SK-N-SH treated with all-trans-retinoic acid at 6 μM for 48 hours (cell line): Measurements from ENCODE around the gene SRXN1.

ENCODE experiments used
- ATAC-seq: fragments of 200-7000 bp; cut with Tn5 transposase; 3 replicates; pipeline ENCODE4 v1.9.1; 2020; ENCODE audit warnings: mild to moderate bottlenecking, moderate library complexity
- ARNTL ChIP-seq: fragments of 450-650 bp; formaldehyde crosslinking; IDR thresholded peaks from 2 replicates; pipeline ENCODE4 v1.5.0; 2020; ENCODE audit warnings: low read depth, mild to moderate bottlenecking, moderate library complexity, borderline replicate concordance
- BACH2 ChIP-seq: fragments of 250-450 bp; sonication (Bioruptor Pico); IDR thresholded peaks from 2 replicates; pipeline ENCODE4 v1.9.0; 2021; ENCODE audit warnings: mild to moderate bottlenecking, borderline replicate concordance
- CREB5 ChIP-seq: fragments of 250-450 bp; sonication (Bioruptor Pico); IDR thresholded peaks from 2 replicates; pipeline ENCODE4 v1.5.1; 2020; ENCODE audit warnings: low read depth, mild to moderate bottlenecking, moderate library complexity
- CSDC2 ChIP-seq: fragments of 250-450 bp; sonication (Bioruptor Pico); IDR thresholded peaks from 2 replicates; pipeline ENCODE4 v1.5.0; 2020; ENCODE audit warnings: mild to moderate bottlenecking, moderate library complexity
- CSRNP3 ChIP-seq: fragments of 250-450 bp; sonication (Bioruptor Pico); IDR thresholded peaks from 2 replicates; pipeline ENCODE4 v1.5.1; 2021; ENCODE audit warnings: mild to moderate bottlenecking, moderate library complexity
- ESRRG ChIP-seq: fragments of 250-450 bp; sonication (Bioruptor Pico); IDR thresholded peaks from 2 replicates; pipeline ENCODE4 v1.6.1; 2021; ENCODE audit warnings: mild to moderate bottlenecking
- ISL1 ChIP-seq: fragments of 250-450 bp; sonication (Bioruptor Pico); IDR thresholded peaks from 2 replicates; pipeline ENCODE4 v2.1.2; 2022; ENCODE audit warnings: mild to moderate bottlenecking, moderate library complexity
- OSR1 ChIP-seq: fragments of 250-450 bp; sonication (Bioruptor Pico); IDR thresholded peaks from 2 replicates; pipeline ENCODE4 v1.8.0; 2022; ENCODE audit warnings: moderate library complexity, mild to moderate bottlenecking, inconsistent platforms
- PATZ1 ChIP-seq: fragments of 250-450 bp; sonication (Bioruptor Pico); IDR thresholded peaks from 2 replicates; pipeline ENCODE4 v1.8.0; 2020; ENCODE audit warnings: mild to moderate bottlenecking, moderate library complexity, borderline replicate concordance
- POU6F1 ChIP-seq: fragments of 250-450 bp; sonication (Bioruptor Pico); IDR thresholded peaks from 2 replicates; pipeline ENCODE4 v1.8.0; 2021; ENCODE audit warnings: low read depth, mild to moderate bottlenecking, moderate library complexity, borderline replicate concordance
- PPARA ChIP-seq: fragments of 250-450 bp; sonication (Bioruptor Pico); IDR thresholded peaks from 2 replicates; pipeline ENCODE4 v1.5.0; 2020; ENCODE audit warnings: mild to moderate bottlenecking, borderline replicate concordance
- RARB ChIP-seq: fragments of 250-450 bp; sonication (Bioruptor Pico); IDR thresholded peaks from 2 replicates; pipeline ENCODE4 v1.8.0; 2021; ENCODE audit warnings: mild to moderate bottlenecking, moderate library complexity
- SNAI2 ChIP-seq: fragments of 250-450 bp; sonication (Bioruptor Pico); IDR thresholded peaks from 2 replicates; pipeline ENCODE4 v1.5.0; 2020; ENCODE audit warnings: mild to moderate bottlenecking, moderate library complexity
- TCF4 ChIP-seq: fragments of 250-450 bp; sonication (Bioruptor Pico); IDR thresholded peaks from 2 replicates; pipeline ENCODE4 v1.8.0; 2021; ENCODE audit warnings: mild to moderate bottlenecking, moderate library complexity, borderline replicate concordance
- TOX ChIP-seq: fragments of 250-450 bp; sonication (Bioruptor Pico); IDR thresholded peaks from 2 replicates; pipeline ENCODE4 v1.8.0; 2021; ENCODE audit warnings: mild to moderate bottlenecking, moderate library complexity, borderline replicate concordance
- TSHZ2 ChIP-seq: fragments of 250-450 bp; sonication (Bioruptor Pico); IDR thresholded peaks from 2 replicates; pipeline ENCODE4 v1.5.0; 2020; ENCODE audit warnings: mild to moderate bottlenecking, moderate library complexity
- ZC3H10 ChIP-seq: fragments of 250-450 bp; sonication (Bioruptor Pico); IDR thresholded peaks from 2 replicates; pipeline ENCODE4 v1.5.1; 2021; ENCODE audit warnings: mild to moderate bottlenecking, moderate library complexity
- ZFP3 ChIP-seq: fragments of 250-450 bp; sonication (Bioruptor Pico); IDR thresholded peaks from 2 replicates; pipeline ENCODE4 v1.5.0; 2020; ENCODE audit warnings: mild to moderate bottlenecking, moderate library complexity
- ZFP30 ChIP-seq: fragments of 450-650 bp; formaldehyde crosslinking; IDR thresholded peaks from 2 replicates; pipeline ENCODE4 v1.5.0; 2022; ENCODE audit warnings: mild to moderate bottlenecking, moderate library complexity
- ZNF70 ChIP-seq: fragments of 450-650 bp; formaldehyde crosslinking; IDR thresholded peaks from 2 replicates; pipeline ENCODE4 v1.5.0; 2020; ENCODE audit warnings: mild to moderate bottlenecking, moderate library complexity
- ZNF8 ChIP-seq: fragments of 450-650 bp; formaldehyde crosslinking; IDR thresholded peaks from 2 replicates; pipeline ENCODE4 v1.5.0; 2020; ENCODE audit warnings: mild to moderate bottlenecking, moderate library complexity

The SRXN1 gene

GRCh38 chr20:626579-626978 is 26.4 kb downstream of the SRXN1 start:
- TF ChIP-seq PPARA: no peak
- TF ChIP-seq TOX: no peak
- no peak for TF ChIP-seq TSHZ2 (CRISPR knock-in tag)
- TF ChIP-seq CREB5 (CRISPR knock-in tag): no peak
- no peak for TF ChIP-seq ISL1 (CRISPR knock-in tag)
- no peak for ATAC-seq

- ATAC-seq: no peak
- TF ChIP-seq ARNTL (CRISPR knock-in tag) (no peak), ZNF8 (CRISPR knock-in tag) (no peak), PPARA (no peak), ZFP30 (CRISPR knock-in tag) (no peak), TOX (no peak), PATZ1 (CRISPR knock-in tag) (no peak), SNAI2 (CRISPR knock-in tag) (no peak), BACH2 (CRISPR knock-in tag) (no peak), CREB5 (CRISPR knock-in tag) (no peak), TSHZ2 (CRISPR knock-in tag) (no peak), TCF4 (CRISPR knock-in tag) (no peak), RARB (no peak), CSRNP3 (CRISPR knock-in tag) (no peak)
Measured at GRCh38 chr20:625360-625932, 27.6 kb downstream of the SRXN1 start.

- no peak for ATAC-seq
- TF ChIP-seq BACH2 (CRISPR knock-in tag) (no peak), CREB5 (CRISPR knock-in tag) (no peak), POU6F1 (CRISPR knock-in tag) (no peak), ZC3H10 (no peak), ISL1 (CRISPR knock-in tag) (no peak), SNAI2 (CRISPR knock-in tag) (no peak), TCF4 (CRISPR knock-in tag) (no peak), OSR1 (CRISPR knock-in tag) (no peak), CSDC2 (CRISPR knock-in tag) (no peak), ZNF70 (CRISPR knock-in tag) (no peak), ESRRG (CRISPR knock-in tag) (no peak), ZFP3 (CRISPR knock-in tag) (no peak)
Measured at GRCh38 chr20:623704-624103, 29.3 kb downstream of the SRXN1 start.
